ENCODE data around the gene CNST.

Gene CNST

DNA sequence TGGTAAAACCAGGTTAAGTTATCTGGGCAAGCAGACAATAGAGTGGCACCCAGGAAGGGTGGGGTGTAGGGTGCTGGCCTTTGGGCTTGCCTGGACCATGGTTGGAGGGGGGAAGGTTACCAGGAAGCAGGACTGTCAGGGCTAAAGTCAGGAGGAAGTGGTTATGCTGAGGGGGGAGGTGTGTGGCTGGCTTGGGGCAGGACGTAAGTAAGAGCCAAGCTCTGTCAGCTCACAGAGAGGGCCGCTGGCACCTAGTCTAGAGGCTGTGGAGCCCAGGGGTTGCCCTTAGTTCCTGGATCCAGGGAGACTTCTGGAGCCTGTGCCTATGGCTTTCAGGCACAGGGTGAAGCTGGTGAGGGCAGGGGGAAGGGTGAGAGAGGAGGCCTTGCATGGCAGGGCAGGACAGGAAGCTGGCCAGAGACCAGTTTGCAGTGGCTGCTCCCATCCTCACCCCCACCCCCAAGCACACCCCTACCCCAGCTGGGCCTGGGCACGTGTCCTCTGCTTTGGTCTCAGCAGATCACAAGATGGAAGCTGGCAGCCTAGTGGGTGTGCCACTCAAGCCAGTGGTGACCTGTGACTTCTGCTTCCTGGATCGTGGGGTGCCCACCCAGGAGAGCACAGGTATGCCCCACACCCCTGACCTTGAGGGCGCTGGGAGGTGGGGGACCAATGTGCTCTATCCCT lies 38.7 kb upstream of the CNST start:
- no peak overlapping the region for H3K27ac ChIP-seq
- TF ChIP-seq ZFX (IDR thresholded peaks at IDR 0.05) (no peak), CTCF (conservative IDR thresholded peaks at IDR 0.05) (no peak)

DNA sequence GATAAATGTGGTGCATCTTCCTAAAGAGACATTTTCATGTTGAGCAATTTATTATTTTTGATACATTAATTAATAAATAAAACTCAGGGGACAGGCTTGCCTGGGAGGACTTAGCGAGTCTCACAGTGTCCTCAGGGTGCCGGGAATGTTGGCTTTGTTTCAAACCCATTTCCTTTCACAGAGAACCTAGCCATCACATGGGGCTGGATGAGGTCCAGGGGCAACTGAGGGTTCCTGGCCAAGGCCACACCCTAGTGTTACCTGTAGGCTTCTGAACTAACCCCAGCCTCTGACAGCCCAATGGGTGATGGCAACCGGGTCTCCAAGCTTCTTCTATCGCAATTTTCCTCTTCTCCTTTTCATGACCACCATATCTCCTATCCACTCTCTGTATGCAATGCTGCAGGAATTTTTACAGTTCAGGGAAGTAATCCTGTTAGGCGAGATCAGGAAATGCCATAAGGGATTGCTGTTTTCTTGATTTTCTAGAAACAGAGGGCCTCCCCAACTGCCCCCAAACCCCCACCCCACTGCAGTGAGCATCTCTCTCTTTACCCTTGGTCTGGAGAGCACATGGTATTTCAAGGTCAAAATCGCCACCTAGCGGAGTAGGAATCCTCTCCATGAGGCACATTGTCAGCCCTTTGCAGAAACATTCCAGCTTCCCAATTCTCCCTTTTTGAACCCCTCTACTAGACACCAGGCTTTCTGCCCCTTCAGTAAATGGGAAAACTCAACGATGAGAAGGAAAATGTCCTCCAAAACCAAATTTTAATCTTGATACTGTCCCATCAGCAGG lies 37.1 kb upstream of the CNST start:
- H3K27ac ChIP-seq = no peak overlapping the region
- TF ChIP-seq ZFX (IDR thresholded peaks at IDR 0.05) = no peak
- TF ChIP-seq CTCF (conservative IDR thresholded peaks at IDR 0.05) = no peak

DNA sequence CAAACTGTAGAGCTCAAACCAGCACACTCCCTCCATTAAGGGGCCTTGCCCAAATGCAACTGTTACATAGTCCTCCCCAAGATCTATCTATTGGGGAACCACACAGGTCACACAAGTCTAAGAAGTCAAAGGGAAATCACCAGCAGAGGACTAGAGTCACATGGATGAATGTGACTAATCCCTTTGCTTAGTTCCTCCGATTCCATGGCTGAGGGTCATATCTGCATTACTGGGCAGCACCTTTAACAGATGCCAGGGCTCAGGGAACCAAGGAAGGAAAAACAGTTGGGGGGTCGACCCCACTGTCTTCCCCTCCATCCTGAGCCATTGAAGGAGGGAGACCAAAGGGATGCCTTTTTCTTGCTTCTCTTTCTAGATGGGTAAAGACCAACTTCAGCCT lies 35.8 kb upstream of the CNST start:
- no peak overlapping the region for H3K27ac ChIP-seq
- TF ChIP-seq CTCF (conservative IDR thresholded peaks at IDR 0.05) (no peak), ZFX (IDR thresholded peaks at IDR 0.05) (no peak)

- no peak; the same call in 1 of the 2 replicates for TF ChIP-seq CTCF (conservative IDR thresholded peaks at IDR 0.05)
- no peak for TF ChIP-seq ZFX (IDR thresholded peaks at IDR 0.05)
- H3K27ac ChIP-seq = no peak overlapping the region
Measured at GRCh38 chr1:246532519-246532918, 33.7 kb upstream of the CNST start.

GRCh38 chr1:246533371-246533905 lies 32.8 kb upstream of the CNST start:
- H3K27ac ChIP-seq = no peak overlapping the region
- TF ChIP-seq ZFX (IDR thresholded peaks at IDR 0.05) (no peak), CTCF (conservative IDR thresholded peaks at IDR 0.05) (no peak)

GRCh38 chr1:246534114-246534513 lies 32.1 kb upstream of the CNST start:
- TF ChIP-seq CTCF (conservative IDR thresholded peaks at IDR 0.05) (no peak), ZFX (IDR thresholded peaks at IDR 0.05) (no peak)
- no peak overlapping the region for H3K27ac ChIP-seq

GRCh38 chr1:246537441-246537840 lies 28.8 kb upstream of the CNST start:
- H3K27ac ChIP-seq = no peak overlapping the region
- TF ChIP-seq CTCF (conservative IDR thresholded peaks at IDR 0.05) = no peak
- no peak for TF ChIP-seq ZFX (IDR thresholded peaks at IDR 0.05)
